NCI-H128 (cell line): ENCODE measurements around the gene NEURL2.

ENCODE experiments used
- DNase-seq: peaks from one replicate; lab custom pipeline; 2025; ENCODE audit not compliant: unreplicated experiment; lab: John Stamatoyannopoulos, UW

NEURL2 gene

GRCh38 chr20:45920462-45921336, 29.7 kb upstream of the NEURL2 start:
- no peak for DNase-seq

GRCh38 chr20:45919542-45920399, 28.8 kb upstream of the NEURL2 start:
- no peak for DNase-seq

- no peak for DNase-seq
Measured at GRCh38 chr20:45918779-45919537, 27.9 kb upstream of the NEURL2 start.

- no peak for DNase-seq
Measured at GRCh38 chr20:45918182-45918737, 27.3 kb upstream of the NEURL2 start.

- DNase-seq: no peak
Measured at GRCh38 chr20:45917790-45918141, 26.8 kb upstream of the NEURL2 start.

- no peak for DNase-seq
Measured at GRCh38 chr20:45913116-45913515, 22.1 kb upstream of the NEURL2 start.

- no peak for DNase-seq
Measured at GRCh38 chr20:45912344-45912682, 21.3 kb upstream of the NEURL2 start.

- no peak for DNase-seq
Measured at GRCh38 chr20:45911486-45912343, 20.7 kb upstream of the NEURL2 start, which contains the start of gene PLTP. PLTP (minus strand) TSS chr20:45912155; CDS start chr20:45911452, 703 bp downstream.

- DNase-seq: no peak
Measured at GRCh38 chr20:45910670-45911485, 19.9 kb upstream of the NEURL2 start.

- no peak for DNase-seq
Measured at GRCh38 chr20:45909817-45910669, 19.0 kb upstream of the NEURL2 start.

GRCh38 chr20:45909336-45909808, 18.4 kb upstream of the NEURL2 start:
- no peak for DNase-seq

GRCh38 chr20:45908084-45908483, 17.1 kb upstream of the NEURL2 start:
- DNase-seq: no peak

GRCh38 chr20:45907219-45907948, 16.4 kb upstream of the NEURL2 start:
- no peak for DNase-seq

- DNase-seq: no peak
Measured at GRCh38 chr20:45905505-45906079, 14.6 kb upstream of the NEURL2 start.

- DNase-seq: no peak
Measured at GRCh38 chr20:45904583-45905504, 13.8 kb upstream of the NEURL2 start.

- DNase-seq: no peak
Measured at GRCh38 chr20:45902199-45902701, 11.2 kb upstream of the NEURL2 start.
